Ramos (cell line): ENCODE data around the gene ACSS1.

Source experiments
- in situ Hi-C: fragments of 300-500 bp; cut with MboI; formaldehyde crosslinking; loops from one replicate; pipeline ENCODE4 v1.14.3; 2022; ENCODE audit warnings: low sequenced_read_pairs; ENCODE audit not compliant: unreplicated experiment

The ACSS1 gene

DNA sequence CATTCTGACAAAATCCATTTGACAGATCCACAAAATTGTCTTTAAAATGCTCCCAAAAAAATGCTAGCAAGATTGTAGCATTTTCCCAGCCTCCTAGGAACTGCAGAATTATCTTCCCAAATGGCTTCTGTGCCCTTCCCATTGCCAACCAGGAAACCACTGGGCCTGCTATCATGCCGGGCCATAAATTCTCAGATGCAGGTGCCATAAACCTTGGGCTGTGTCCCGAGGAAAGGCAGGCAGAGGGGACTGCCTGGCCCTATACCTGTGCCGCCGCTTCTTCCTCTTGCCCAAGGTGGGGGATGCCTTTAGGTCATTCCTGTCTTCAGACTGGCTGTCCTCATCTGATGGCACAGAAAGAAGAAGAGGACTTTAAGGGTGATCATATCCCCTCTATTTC is 21.2 kb upstream of the ACSS1 start:
- in situ Hi-C loops: no loop called here

DNA sequence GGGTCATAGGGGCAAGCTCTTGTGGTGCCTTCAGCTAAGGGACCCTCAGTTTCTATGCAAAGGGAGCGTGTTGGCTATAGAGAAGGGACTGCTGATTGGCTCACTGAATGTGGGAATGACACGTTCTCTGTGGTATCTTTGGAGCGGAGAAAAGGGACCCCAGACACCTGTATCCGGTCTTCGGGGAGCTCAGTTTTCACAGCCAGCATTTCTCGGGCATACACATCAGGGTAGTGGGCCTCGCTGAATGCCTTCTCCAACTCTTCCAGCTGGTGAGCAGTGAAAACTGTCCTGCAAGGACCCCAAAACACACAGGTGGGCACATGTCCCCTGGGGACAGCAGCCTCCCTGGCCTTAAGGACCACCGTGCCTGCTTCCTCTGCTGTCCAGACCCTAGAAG is 20.7 kb upstream of the ACSS1 start:
- in situ Hi-C loops: no loop called here

DNA sequence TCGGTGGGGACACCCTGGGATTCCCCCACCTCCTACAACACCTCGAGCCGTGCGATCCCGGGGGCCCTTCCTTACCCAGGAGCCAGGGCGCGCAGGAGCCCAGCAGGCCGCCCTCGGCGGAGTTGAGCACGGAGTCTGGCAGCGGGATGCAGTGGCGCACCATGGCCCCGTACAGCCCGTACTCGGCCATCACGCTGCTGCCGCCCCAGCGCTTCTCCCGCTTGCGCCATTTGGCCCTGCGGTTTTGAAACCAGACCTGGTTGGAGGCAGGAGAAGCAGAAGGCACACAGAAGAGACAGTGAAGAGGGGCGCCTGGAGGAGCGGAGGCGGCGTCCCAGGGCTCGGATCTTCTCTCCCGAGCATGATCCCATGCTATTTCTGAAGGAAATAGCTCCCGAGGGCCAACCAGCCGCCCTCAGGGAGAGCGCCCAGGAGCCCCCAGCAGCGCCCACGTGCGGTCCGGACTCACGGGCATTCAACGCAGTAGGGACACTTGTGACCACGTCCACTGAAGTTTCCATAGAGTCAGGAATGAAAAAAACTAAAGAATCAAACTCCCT is 19.8 kb upstream of the ACSS1 start:
- in situ Hi-C loops: no loop called here

DNA sequence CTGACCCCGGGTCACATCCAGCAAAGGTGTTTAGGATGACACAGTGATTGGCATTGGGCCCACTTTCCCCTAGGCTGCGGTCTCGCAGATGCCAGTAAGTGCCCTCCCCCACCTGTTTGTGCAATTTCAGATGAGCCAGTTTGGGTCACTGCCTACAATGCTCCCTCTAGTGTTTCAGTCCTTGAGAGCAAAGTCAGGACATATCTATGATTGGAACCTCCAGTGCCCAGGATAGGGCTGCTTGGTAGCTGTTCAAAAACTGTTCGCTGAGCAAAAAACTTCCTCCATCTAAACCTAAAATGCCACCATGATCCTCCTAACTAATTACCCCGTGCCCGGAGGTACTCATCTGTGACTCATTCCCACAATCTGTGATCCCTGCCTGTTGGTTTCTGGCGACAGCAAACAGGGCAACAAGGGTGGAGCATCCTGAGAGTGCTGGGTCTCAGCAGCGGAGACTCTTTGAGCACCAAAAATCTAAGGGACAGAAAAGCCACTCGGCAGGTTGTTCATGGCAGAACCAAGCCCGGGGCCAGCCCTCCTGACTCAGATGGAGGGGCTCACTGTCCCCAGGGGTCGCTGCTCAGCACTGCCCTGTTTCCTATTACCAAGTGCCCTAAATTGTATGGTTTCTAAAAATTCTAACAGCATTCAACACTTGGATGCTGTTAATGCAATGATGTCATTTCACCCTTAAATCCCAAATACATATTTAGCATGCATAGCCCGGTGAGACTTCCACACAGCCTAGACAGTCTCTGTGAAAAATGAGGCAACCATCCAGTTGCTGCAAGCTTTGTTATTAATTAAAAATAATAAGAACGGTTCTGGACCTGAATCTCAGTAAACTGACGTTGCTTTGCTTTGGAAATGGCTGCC is 19.0 kb upstream of the ACSS1 start:
- in situ Hi-C loops: no loop called here

DNA sequence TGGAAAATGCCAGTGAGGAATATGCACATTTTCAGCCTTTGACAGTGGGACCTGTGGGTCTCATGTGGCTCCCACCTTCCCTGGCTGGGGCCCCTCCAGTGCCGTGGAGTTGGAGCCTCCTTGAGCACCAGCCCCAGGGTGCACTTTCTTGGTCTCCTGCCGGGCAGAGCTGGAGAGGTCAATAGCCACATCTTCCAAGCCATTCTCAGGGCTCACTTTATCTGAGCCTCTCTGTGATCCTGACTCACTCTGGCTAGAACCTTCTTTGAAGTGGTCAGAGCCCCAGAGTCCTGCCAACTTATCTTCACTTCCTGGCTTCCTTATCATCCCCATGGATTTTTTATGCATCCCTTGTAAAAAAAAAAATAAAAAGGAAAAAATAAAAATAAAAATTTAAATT is 18.3 kb upstream of the ACSS1 start:
- in situ Hi-C loops: no loop called here

DNA sequence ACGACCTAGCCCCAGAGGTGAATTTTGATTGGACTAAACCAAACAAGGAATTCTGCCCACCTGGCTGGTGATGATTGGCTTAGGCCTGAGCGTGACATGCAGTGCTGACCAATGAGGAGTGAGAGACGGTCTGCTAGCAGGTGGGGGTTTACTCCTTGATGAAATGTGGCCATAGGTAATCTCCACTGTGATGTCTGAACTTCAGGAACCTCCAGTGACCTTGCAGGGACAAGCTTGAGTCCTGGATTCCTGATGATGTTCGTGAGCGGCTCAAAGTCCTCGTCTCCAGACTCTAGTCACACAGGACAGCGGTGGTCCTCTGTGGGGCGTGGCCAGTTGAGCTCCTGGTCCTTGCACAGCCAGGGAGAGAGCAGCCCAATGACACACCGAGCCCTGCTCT is 15.6 kb upstream of the ACSS1 start:
- in situ Hi-C loops: no loop called here

DNA sequence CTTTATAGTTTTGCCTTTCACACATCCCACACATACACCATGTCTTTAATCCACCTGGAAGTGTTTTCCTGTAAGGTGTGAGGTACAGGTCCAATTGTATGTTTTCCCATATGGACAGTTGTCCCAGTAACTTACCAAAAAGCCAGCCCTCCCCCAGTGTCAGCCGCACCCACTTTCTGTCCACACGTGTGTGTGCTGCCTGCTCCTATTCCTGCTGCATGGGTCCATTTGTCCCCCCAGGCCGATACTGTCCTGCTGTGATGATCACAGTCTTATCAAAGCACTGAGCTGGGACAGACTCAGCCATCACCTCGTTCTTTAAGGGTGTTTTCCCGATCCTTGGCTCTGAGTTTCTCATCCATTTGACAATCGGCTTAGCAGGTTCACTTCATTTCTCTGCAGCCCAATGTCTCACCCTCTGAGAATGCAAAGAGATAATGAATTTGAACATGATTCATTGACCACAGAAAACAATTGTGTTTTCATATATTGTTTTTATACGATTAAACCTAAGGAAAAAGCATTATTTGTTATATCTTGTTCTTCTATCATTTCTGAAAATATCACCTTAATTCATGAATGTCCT is 14.4 kb upstream of the ACSS1 start:
- in situ Hi-C loops: no loop called here

DNA sequence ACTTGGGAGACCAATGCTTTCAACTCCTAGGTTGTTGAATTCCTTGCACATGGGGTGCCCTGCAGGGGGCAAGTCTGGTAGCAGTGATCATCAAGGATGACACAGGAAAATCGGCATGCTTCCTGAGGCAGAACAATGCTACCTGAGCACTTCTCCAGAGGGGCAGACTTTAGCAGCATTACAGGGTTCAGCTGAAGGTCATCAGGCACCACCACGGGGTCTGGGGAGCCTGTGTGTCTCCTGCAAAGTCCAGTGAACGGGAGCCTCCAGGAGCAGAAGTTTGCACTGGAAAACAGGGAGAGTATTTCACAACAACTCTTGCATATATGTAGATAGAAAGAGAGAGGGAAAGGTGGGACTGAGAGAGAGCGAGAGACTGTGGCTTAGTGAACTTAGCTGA is 13.8 kb upstream of the ACSS1 start:
- in situ Hi-C loops: no loop called here

DNA sequence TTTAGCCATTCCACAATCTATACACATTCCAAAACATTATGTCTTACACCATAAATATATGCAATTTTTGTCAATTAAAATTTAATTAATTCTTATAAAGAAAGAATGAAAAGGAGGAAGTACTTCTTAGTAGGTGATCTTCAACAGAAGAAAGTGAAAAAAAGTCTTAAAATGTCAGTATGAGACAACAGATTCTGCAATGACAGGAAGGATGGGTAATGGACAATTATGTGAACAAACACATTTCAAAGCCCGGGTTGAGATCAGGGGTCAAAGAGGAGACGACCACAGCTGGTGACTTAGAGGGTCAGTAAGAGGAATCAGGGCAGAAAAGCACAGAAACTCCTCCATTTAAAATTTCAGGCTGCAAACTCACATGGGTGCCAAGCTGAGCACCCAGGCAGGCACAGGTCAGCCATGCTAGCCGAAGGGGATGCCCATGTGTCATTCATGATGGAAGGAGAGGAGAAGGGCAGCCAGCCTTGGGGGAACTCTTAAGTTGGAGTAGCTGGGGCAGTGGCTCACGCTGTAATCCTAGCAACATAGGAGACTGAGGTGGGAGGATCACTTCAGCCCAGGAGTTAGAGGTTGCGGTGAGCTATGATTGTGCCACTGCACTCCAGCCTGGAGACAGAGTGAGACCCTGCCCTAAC is 13.0 kb upstream of the ACSS1 start:
- in situ Hi-C loops: no loop called here

DNA sequence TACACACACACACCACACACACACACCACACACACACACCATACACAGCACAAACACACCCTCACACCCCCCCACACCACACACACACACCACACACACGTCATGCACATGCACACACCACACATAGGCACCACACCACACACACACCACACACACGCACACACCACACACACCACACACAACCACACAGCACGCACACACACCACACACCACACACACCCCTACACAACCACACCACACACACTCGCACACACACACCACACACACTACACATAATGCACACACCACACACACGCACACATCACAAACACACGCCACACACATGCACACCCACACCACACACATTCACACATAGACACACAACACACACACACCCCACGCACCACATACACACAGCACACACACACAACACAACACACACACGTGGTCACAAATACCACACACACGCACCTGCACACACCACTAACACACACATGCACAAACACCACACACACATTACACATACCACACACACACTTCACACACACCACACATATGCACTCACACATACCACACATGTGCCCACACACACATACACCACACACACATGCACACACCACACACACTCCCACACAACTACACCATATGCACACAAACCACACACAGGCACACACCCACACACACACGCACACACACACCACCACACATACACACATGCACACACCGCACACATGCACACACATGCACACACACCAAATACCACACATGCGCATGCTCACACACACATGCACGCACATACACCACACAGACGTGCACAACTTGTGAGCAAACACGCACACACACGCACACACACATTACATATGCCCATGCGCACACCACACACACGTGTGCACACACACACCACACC is 9.4 kb upstream of the ACSS1 start:
- in situ Hi-C loops: loop anchor here (10.0 kb wide), 1 partner anchor 327 kb away; the partner anchor contains the start of gene ABHD12

DNA sequence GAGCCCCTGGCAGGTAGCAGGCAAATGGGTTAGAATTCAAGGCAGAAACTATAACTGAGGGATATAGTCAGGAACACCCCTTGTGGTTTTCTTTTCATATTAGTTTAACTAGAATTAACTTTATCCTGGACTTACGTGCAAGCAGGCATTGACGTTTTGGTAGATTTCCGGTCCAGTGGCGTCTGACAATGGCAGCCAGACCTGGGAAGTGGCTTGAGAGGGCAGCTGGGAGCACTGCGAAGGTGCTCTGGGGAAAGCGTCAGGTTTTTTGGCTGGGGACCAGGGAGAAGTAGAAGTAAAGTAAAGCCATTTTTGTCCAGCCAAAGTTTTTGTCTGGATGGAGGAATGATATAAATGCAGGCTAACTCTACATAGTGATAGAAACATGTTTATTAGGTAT is 8.4 kb upstream of the ACSS1 start:
- in situ Hi-C loops: loop anchor here (10.0 kb wide), 1 partner anchor 328 kb away; the partner anchor contains the start of gene ABHD12

DNA sequence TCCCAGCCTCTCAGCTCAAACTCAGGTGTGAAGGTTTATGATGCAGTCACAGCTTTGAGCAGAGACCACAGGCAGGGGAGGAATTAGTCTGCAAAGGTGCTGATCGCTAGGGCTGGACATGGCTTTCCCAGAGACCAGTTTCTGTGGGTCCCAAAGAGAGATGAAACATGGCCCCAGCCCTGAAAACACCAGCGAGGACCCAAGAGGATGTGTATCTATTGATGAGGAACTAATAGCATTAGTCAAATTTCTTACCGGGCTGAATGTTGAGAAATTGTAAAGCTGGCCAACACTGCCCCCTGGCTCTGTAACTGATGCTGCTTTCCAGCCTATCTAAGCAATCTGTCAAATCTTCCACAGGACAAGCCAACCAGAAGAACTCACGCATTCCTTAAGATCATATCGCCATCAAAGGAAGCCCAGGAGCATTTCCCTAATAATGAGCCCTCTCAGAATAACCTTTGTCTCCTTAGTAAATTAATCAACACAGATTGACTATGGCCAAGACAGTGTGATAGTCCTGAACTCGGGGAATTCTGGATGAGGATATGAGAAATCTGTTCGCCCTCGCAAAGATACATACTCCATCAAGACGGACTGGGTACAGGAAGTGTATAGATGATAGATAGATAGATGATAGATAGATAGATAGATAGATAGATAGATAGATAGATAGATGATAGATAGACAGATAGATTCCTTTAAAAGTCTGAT is 7.8 kb upstream of the ACSS1 start:
- in situ Hi-C loops: loop anchor here (10.0 kb wide), 1 partner anchor 329 kb away; the partner anchor contains the start of gene ABHD12

DNA sequence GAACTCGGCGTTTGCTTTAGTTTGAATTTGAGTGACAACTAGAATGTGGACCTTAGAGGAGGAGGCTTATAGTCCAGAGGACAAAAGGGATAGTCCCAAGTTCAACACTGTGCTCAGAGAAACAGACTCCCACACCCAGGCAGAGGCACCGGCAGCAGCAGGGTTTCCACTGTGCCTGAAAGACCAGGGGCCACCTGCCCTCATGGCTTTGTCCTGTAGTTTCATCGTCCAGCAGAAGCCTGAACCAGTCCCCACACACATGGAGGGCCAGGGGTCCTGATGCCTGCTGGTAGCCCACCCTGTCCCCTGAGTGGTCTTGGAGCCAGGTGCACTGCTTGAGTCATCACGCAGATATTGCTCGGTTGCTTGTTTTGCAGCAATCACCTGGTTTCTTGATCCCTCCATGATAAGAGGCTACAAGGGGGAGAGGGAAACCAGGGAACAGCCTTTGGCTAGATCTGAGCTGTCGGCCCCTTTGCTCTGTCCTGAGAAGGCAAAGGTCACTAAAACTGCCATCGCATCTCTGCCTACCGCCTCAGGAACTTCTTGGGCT is 7.2 kb upstream of the ACSS1 start:
- in situ Hi-C loops: loop anchor here (10.0 kb wide), 1 partner anchor 330 kb away; the partner anchor contains the start of gene ABHD12

DNA sequence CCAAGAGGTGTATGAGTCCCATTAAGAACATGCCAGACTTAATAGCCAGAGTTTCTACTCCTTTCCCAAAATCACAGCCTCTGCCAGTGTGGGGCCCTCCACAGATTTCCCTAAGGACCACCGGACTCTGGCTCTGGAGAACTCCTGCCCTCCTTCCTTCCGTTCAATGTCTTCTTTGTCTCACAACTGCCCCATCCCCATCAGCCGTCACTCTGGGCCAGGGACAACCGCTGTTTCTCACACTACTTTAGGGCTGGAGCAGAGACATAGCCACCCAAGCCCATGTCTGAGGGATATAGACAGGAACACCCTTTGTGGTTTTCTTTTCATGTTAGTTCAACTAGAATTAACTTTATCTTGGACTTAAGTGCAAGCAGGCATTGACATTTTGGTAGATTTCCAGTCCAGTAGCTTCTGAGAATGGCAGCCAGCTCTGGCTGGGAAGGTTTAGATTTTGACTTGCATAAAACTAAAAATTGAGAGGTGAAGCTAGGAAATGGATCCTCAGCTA is 6.7 kb upstream of the ACSS1 start:
- in situ Hi-C loops: loop anchor here (5.0 to 10.0 kb wide), 2 partner anchors 67 to 330 kb away; partner anchors contain the start of gene ABHD12

DNA sequence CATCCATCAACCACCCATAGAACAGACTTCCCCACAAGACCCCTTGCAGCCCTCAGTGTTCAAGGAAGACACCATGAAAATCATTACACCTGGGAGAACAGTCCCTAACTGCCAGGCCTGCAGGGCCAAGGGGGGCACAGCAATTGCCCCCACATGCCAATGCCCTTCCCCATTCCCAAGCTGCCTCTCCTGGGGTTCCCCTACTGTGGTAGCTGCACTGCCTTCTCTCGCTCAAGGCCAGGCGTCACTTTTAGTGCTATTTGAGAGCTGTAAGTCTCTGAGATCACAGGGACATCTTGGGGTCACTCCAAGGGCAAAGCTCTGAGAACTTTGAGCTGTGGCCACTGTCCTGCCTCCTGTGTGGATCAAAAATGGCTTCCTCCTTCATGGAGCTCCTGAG is 6.0 kb upstream of the ACSS1 start:
- in situ Hi-C loops: loop anchor here (5.0 to 10.0 kb wide), 2 partner anchors 67 to 331 kb away; partner anchors contain the start of gene ABHD12

DNA sequence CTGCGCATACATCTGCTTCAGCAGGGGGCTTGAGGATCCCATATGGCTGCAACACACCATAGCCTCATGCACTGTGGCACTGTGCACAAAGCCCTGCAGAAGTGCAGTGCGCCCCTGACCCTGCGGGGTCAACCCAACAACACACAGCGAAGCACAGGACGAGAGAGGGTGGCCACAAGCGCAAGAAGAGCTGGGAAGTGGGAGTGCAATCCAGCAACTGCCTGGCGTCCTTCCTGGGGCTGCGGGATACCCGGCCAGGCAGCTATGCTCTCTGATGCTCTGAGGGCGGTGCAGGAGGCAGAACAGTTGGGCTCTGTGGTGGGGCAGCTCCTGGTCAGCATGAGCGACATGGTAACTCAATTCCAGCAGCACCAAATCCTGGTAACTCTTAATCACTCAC is 5.6 kb upstream of the ACSS1 start:
- in situ Hi-C loops: loop anchor here (5.0 to 10.0 kb wide), 2 partner anchors 66 to 331 kb away; partner anchors contain the start of gene ABHD12

DNA sequence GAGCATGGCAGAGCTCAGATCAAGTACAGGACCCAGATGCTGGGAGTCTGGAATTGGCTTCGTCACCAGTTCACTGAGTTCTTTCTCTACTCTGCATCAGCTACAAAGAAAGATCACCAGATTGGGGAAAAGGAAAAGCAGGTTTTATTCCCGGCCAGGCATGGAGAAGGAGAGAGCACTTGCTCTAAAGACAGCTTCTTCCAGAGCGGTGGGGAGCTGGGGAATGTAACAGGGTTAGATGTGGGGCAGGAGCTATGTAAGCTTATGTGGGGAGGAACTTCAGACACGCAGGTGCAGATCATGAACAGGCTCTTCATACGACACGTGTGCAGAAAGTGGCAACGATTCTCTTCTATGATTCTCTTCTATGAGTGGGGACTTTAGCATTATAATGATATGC is 4.9 kb upstream of the ACSS1 start:
- in situ Hi-C loops: loop anchor here (5.0 to 10.0 kb wide), 2 partner anchors 66 to 332 kb away; partner anchors contain the start of gene ABHD12

DNA sequence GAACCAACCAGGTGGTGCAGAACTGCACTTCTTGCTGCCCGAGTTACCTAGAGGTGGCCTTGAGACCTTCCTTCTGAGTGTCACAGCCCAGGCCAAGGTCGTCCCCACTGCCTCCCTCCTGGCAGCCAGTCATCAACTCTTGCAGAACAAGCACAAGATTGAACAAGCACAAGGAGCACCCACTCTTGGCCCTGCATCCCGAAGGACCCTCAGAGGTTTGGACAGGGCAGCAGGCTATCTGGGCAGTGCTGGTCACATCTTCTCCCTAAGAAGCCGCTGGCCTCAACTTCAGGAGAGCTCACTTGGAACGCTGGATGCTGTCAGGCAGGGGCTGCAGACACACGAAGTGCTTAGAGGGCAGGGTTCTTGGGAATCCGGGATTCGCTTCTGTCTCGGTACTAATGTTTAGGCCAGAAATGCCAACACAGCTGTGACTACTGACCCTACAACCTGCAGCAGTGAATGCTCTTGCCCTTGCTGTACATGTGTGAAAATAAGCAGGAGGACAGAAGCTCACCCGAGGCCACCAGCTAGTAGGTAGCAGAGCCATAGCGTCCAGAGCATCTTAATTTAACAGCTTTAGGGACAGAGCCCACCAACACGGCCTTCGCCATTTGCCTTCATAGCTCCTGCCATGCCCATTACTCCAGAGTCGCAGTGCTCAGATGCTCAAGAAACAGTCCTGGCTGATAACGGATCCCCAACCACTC is 4.0 kb upstream of the ACSS1 start:
- in situ Hi-C loops: loop anchor here (5.0 to 10.0 kb wide), 2 partner anchors 65 to 333 kb away; partner anchors contain the start of gene ABHD12
